GM10266 (cell line): ENCODE measurements around the gene ARHGEF16.

Experiments used
- DNase-seq: peaks from one replicate; pipeline ENCODE4 v3.0.0; 2012; ENCODE audit errors: extremely low spot score
- TF ChIP-seq, protein P1 (sequence below): IDR thresholded peaks from 2 replicates; pipeline ENCODE4 v1.5.1; 2012; ENCODE audit warnings: mild to moderate bottlenecking, low read depth; ENCODE audit not compliant: control insufficient read depth, insufficient read depth; ENCODE audit errors: missing control alignments

The ARHGEF16 gene

DNA sequence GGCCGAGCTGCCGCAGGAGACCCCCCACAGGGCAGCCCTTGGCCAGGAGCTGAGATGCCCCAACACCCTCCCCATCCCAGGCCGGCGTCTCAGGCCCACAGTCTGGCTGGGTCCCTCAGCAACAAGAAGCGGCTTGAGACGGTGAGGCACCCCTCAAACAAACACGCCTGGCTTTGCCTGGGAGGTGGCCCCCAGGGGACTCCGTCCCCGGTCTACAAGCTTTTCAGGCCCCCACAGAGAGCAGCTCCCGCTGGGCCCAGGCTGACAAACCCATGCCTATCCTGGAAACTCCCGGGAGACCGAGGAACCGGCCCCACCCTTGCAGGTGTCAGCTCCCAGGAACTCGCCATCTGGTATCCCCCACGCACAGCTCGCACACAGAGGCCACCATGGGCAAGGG lies 67.0 kb downstream of the ARHGEF16 start:
- TF ChIP-seq, protein P1, sequence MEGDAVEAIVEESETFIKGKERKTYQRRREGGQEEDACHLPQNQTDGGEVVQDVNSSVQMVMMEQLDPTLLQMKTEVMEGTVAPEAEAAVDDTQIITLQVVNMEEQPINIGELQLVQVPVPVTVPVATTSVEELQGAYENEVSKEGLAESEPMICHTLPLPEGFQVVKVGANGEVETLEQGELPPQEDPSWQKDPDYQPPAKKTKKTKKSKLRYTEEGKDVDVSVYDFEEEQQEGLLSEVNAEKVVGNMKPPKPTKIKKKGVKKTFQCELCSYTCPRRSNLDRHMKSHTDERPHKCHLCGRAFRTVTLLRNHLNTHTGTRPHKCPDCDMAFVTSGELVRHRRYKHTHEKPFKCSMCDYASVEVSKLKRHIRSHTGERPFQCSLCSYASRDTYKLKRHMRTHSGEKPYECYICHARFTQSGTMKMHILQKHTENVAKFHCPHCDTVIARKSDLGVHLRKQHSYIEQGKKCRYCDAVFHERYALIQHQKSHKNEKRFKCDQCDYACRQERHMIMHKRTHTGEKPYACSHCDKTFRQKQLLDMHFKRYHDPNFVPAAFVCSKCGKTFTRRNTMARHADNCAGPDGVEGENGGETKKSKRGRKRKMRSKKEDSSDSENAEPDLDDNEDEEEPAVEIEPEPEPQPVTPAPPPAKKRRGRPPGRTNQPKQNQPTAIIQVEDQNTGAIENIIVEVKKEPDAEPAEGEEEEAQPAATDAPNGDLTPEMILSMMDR, result no peak

GRCh38 chr1:3522112-3522511 lies 67.6 kb downstream of the ARHGEF16 start:
- TF ChIP-seq, protein P1, result no peak
- no peak for DNase-seq

More for the DNA sequence above, 67.0 kb downstream of the ARHGEF16 start:
- no peak for DNase-seq

GRCh38 chr1:3522564-3523265 lies 68.2 kb downstream of the ARHGEF16 start:
- TF ChIP-seq, protein P1, result no peak
- no peak for DNase-seq

- DNase-seq, result no peak
- TF ChIP-seq, protein P1, result no peak
Observed at GRCh38 chr1:3523980-3524379, 69.5 kb downstream of the ARHGEF16 start.

GRCh38 chr1:3524556-3525203 lies 70.2 kb downstream of the ARHGEF16 start:
- TF ChIP-seq, protein P1, result no peak
- no peak for DNase-seq

GRCh38 chr1:3525551-3526482 lies 71.4 kb downstream of the ARHGEF16 start:
- DNase-seq, result no peak
- TF ChIP-seq, protein P1, result no peak
